Activated CD4-positive, alpha-beta memory T cell treated with anti-CD3 and anti-CD28 coated beads, Interleukin-2, amount 10 ng/mL, durations not matched to agents 7 days and 5 days (primary cell): ENCODE measurements around the gene CEP89. TPM values are rescaled to one million over a fixed set of nuclear protein-coding genes. Genes with fewer than 3 reads are reported as not detected.
"Not testable (repeated sequence)": the region's sequence is repeated elsewhere in the genome, so short reads cannot be mapped to it uniquely, and the experiment has no call there.

Experiments
- CTCF ChIA-PET: fragments of 350-600 bp; sonication (Branson Sonifier 250); formaldehyde crosslinking; loops from one replicate; lab custom pipeline; 2021; ENCODE audit warnings: antibody characterized with exemption, inconsistent platforms; lab: Charles Lee
- POLR2A ChIA-PET: fragments of 350-600 bp; sonication (Branson Sonifier 250); formaldehyde crosslinking; loops from one replicate; lab custom pipeline; 2021; ENCODE audit warnings: antibody characterized with exemption; lab: Charles Lee
- DNase-seq: peaks from one replicate; pipeline ENCODE4 v3.0.0-alpha.2; 2020
- H3K27ac Mint-ChIP-seq: one replicate; pipeline ENCODE4 v1.8.0; 2021; ENCODE audit warnings: mild to moderate bottlenecking, mixed read lengths
- H3K27me3 Mint-ChIP-seq: one replicate; pipeline ENCODE4 v1.8.0; 2021; ENCODE audit warnings: mixed read lengths
- H3K36me3 Mint-ChIP-seq: one replicate; pipeline ENCODE4 v1.8.0; 2021; ENCODE audit warnings: low read depth, mixed read lengths
- H3K4me1 Mint-ChIP-seq: one replicate; pipeline ENCODE4 v1.8.0; 2021; ENCODE audit warnings: mixed read lengths
- H3K4me3 Mint-ChIP-seq: one replicate; pipeline ENCODE4 v1.8.0; 2021; ENCODE audit warnings: mild to moderate bottlenecking, mixed read lengths
- H3K9me3 Mint-ChIP-seq: one replicate; pipeline ENCODE4 v1.8.0; 2021; ENCODE audit warnings: mixed read lengths
- total RNA-seq, 2 experiments: library from RNA; stranded (reverse); gene quantifications; one replicate each; pipeline ENCODE4 v1.2.3, GENCODE V29; 2021

The CEP89 gene
- total RNA-seq, 2 experiments from 2014 or later, result 18.1 to 19.8 TPM

GRCh38 chr19:32988724-32989123 is 17.0 kb upstream of the CEP89 start:
- DNase-seq, result no peak
- Mint-ChIP-seq H3K27me3 (no peaks in the 10 kb centered on the region), H3K4me1 (peaks cover 4% of the 10 kb centered on the region), H3K9me3 (no peaks in the 10 kb centered on the region), H3K27ac (no peak overlapping the region), H3K36me3 (no peaks in the 10 kb centered on the region), H3K4me3 (no peak overlapping the region)
- ChIA-PET POLR2A (no interaction called here), CTCF (interaction anchor here (0.8 kb wide), 1 partner anchor 12 kb away, joined by 3 read pairs; no protein-coding TSS in a partner anchor)

GRCh38 chr19:32988254-32988653 is 16.5 kb upstream of the CEP89 start:
- DNase-seq, POLR2A ChIA-PET, H3K27me3 Mint-ChIP-seq, H3K27ac Mint-ChIP-seq, H3K4me1 Mint-ChIP-seq, H3K4me3 Mint-ChIP-seq, H3K36me3 Mint-ChIP-seq, H3K9me3 Mint-ChIP-seq: not testable (repeated sequence)
- CTCF ChIA-PET, result interaction anchor here (0.8 to 1.7 kb wide), 2 partner anchors 11 to 188 kb away, joined by 3 read pairs; no protein-coding TSS in a partner anchor

DNA sequence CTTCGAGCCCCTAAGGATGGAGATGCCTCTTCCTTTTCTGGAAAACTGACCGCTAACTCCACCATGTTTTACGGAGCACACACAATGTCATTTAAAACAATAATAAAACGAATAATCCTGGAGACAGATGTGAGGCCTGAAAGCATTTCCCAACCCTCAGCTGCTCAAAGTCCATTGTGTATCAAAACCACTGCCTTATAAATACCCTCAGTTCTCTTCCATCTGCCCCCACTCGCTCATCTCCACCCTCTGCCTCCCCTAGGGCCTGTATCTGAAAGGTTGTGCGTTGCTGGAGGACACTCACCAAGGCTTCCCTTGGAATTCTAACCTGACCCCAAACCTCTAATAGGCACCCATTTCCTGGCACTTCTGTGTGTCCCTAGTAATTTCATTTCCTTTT is 10.7 kb upstream of the CEP89 start:
- CTCF ChIA-PET, POLR2A ChIA-PET, H3K4me3 Mint-ChIP-seq: not testable (repeated sequence)

DNA sequence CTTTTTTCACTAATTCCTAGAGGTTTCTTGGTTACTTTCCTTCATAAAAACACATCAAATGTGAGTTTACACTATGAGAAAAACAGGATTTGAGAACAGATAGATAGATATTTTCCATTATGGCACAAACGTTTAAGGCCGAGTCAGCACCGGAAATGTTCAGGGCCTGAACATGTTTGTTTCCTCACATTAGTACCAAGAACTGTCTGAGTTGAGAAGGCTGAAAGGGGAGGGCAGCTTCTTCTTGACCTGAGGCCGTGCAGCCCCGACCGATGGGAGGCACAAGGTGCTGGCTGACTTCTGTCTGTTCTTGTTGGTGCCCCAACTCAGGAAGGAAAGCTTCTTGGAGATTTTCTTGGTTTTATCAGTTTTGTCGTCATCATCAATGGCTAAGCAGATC is 8.0 kb upstream of the CEP89 start:
- DNase-seq, H3K4me3 Mint-ChIP-seq, H3K4me1 Mint-ChIP-seq, H3K9me3 Mint-ChIP-seq, H3K27me3 Mint-ChIP-seq, H3K27ac Mint-ChIP-seq, POLR2A ChIA-PET, CTCF ChIA-PET: not testable (repeated sequence)
- peaks cover 10% of the 10 kb centered on the region for H3K36me3 Mint-ChIP-seq

More for the DNA sequence above, 10.7 kb upstream of the CEP89 start:
- not testable (repeated sequence) for H3K4me1 Mint-ChIP-seq, H3K9me3 Mint-ChIP-seq, H3K36me3 Mint-ChIP-seq, H3K27ac Mint-ChIP-seq, DNase-seq, H3K27me3 Mint-ChIP-seq

DNA sequence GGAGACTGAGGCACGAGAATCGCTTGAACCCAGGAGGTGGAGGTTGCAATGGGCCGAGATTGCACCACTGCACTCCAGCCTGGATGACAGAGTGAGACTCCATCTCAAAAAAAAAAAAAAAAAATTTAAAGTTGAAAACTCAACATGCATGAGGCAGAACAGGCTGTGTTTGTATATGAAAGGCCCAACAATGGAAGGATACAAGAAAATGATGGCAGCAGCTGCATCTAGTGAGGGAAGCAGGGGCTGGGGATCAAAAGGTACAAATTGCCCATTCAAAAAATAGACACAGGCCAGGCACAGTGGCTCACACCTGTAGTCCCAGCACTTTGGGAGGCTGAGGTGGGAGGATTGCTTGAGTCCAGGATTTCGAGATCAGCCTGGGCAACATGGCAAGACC is 6.1 kb upstream of the CEP89 start:
- H3K9me3 Mint-ChIP-seq, H3K4me3 Mint-ChIP-seq, H3K27me3 Mint-ChIP-seq, H3K27ac Mint-ChIP-seq, DNase-seq, POLR2A ChIA-PET: not testable (repeated sequence)
- H3K4me1 Mint-ChIP-seq, result peaks cover 12% of the 10 kb centered on the region
- CTCF ChIA-PET, result interaction anchor here (0.7 to 2.8 kb wide), 2 partner anchors 199 to 212 kb away, joined by 4 to 16 read pairs; no protein-coding TSS in a partner anchor
- H3K36me3 Mint-ChIP-seq, result peaks cover 14% of the 10 kb centered on the region

DNA sequence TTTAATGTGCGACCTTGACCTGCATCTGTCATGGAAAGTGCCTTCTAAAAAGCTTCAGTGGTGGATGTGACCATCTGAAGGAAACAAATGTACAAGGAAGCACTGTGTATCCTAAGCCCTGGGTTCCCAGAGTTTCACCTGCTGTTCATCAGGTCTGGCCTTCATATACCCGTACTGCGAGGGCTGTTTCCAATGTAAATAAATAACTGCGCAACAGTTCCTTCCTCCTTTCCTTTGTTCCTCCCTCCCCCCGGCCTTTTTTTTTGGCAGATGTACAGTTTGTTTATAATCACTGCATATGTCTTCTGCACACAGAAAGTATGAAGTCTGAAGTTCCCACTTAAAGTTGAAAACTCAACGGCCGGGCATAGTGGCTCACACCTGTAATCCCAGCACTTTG is 5.5 kb upstream of the CEP89 start:
- no peaks in the 10 kb centered on the region for H3K9me3 Mint-ChIP-seq
- peaks cover 14% of the 10 kb centered on the region for H3K36me3 Mint-ChIP-seq
- ChIA-PET POLR2A (no interaction called here), CTCF (interaction anchor here (0.7 to 2.8 kb wide), 6 partner anchors 12 to 286 kb away, joined by 3 to 16 read pairs (median 6); partner anchors contain the start of gene NUDT19)
- H3K27ac Mint-ChIP-seq, result no peak overlapping the region
- peaks cover 13% of the 10 kb centered on the region for H3K4me1 Mint-ChIP-seq
- no peaks in the 10 kb centered on the region for H3K27me3 Mint-ChIP-seq
- no peak for DNase-seq
- no peak overlapping the region for H3K4me3 Mint-ChIP-seq

DNA sequence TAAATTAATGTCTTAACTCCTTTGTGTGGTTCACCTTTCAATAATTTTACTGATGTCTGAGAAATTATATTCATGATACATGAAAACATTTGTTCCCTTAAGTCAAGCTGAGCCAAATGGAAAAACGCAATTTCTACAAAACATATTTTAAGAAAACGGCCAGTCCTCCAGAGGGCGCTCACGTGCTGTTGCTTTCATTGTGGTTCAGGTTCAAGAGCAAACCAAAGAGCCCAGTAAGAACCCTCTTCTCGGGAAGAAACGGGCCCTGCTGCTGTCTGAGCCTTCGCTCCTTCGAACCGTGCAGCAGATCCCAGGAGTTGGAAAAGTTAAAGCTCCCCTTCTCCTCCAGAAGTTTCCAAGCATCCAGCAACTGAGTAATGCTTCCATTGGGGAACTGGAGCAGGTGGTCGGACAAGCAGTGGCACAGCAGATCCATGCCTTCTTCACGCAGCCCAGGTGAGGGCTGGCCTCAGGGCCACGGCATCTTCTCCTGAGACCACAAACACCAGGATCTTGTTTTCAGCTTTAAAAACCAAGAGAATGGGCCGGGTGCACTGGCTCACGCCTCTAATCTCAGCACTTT is 4.6 kb upstream of the CEP89 start:
- peak; percentile 81 for DNase-seq
- POLR2A ChIA-PET, result no interaction called here
- CTCF ChIA-PET, result interaction anchor here (0.6 to 2.8 kb wide), 16 partner anchors 9 to 285 kb away, joined by 3 to 16 read pairs (median 4); partner anchors contain the start of genes GPATCH1 and NUDT19
- no peaks in the 10 kb centered on the region for H3K9me3 Mint-ChIP-seq
- H3K4me1 Mint-ChIP-seq, result peaks cover 20% of the 10 kb centered on the region
- no peak overlapping the region for H3K27ac Mint-ChIP-seq
- H3K36me3 Mint-ChIP-seq, result peaks cover 17% of the 10 kb centered on the region
- no peak overlapping the region for H3K4me3 Mint-ChIP-seq
- H3K27me3 Mint-ChIP-seq, result no peaks in the 10 kb centered on the region

DNA sequence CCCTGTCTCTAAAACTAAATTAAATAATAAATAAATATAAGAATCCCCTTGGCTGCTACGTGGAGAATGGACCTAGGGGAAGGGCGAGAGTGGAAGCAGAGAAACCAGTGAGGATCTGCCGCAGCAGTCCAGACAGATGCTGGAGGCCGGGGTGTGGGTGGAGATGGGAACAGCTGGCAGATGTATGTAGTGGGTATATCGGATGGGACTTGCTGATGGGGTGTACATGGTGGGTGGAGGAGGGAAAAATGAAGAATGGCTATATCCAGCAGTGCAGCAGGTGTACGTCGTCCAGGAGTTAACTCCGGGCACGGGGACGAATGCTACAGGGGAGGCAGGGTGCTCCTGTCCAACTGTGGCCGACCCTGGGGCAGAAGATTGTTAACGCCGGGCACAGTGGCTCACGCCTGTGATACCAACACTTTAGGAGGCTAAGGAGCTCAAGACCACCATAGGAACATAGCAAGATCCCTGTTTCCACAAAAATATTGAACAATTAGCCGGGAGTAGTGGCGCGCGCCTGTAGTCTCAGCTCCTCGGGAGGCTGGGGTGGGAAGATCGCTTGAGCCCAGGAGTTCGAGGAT is 654 bp downstream of the CEP89 start:
- peaks cover 28% of the 10 kb centered on the region for H3K4me1 Mint-ChIP-seq
- CTCF ChIA-PET, result interaction anchor here (0.5 to 1.7 kb wide), 5 partner anchors 66 to 206 kb away, joined by 3 to 8 read pairs (median 4); no protein-coding TSS in a partner anchor
- peaks cover 16% of the 10 kb centered on the region for H3K36me3 Mint-ChIP-seq
- no peaks in the 10 kb centered on the region for H3K9me3 Mint-ChIP-seq
- no peaks in the 10 kb centered on the region for H3K27me3 Mint-ChIP-seq
- POLR2A ChIA-PET, result interaction anchor here (1.2 to 2.1 kb wide), 5 partner anchors 110 to 403 kb away, joined by 3 to 14 read pairs (median 7); partner anchors contain the start of genes CEBPG, GPATCH1 and NUDT19
- H3K4me3 Mint-ChIP-seq, result peak overlapping the region; percentile 96
- H3K27ac Mint-ChIP-seq, result no peak overlapping the region
- no peak for DNase-seq

DNA sequence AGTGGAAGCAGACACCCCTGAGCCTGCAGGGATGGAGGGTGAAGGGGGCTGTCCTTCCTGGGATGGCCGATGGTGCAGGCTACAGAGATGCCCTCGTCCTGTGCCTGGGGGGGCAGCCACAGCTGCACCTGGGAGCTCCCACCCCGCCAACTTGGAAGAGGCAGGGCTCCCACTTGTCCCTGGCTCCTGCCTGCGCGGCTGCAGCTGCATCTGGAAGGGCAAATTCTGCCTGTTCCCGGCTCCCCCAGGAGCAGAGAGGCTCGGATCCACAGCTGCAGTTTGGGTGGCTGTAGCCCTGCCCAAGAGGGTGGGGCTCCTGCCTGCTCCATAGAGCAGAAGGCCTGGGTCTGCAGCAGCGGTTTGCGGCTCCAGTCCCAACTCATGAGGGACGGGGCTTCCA is 2.2 kb downstream of the CEP89 start:
- ChIA-PET POLR2A (no interaction called here), CTCF (interaction anchor here (0.7 kb wide), 1 partner anchor 38 kb away, joined by 3 read pairs; no protein-coding TSS in a partner anchor)
- H3K36me3 Mint-ChIP-seq, result peaks cover 10% of the 10 kb centered on the region
- no peak for DNase-seq
- H3K9me3 Mint-ChIP-seq, result no peaks in the 10 kb centered on the region
- no peaks in the 10 kb centered on the region for H3K27me3 Mint-ChIP-seq
- H3K4me3 Mint-ChIP-seq, result no peak overlapping the region
- H3K27ac Mint-ChIP-seq, result no peak overlapping the region
- peaks cover 23% of the 10 kb centered on the region for H3K4me1 Mint-ChIP-seq

- H3K36me3 Mint-ChIP-seq, result peaks cover 10% of the 10 kb centered on the region
- peaks cover 13% of the 10 kb centered on the region for H3K4me1 Mint-ChIP-seq
- no peaks in the 10 kb centered on the region for H3K27me3 Mint-ChIP-seq
- H3K9me3 Mint-ChIP-seq, result no peaks in the 10 kb centered on the region
- no peak overlapping the region for H3K4me3 Mint-ChIP-seq
- no peak overlapping the region for H3K27ac Mint-ChIP-seq
- DNase-seq, result no peak
- ChIA-PET CTCF (interaction anchor here (0.9 to 1.0 kb wide), 2 partner anchors 9 to 114 kb away, joined by 3 to 7 read pairs; partner anchors contain the start of gene GPATCH1), POLR2A (no interaction called here)
These were observed 5.0 kb downstream of the CEP89 start for GRCh38 chr19:32966750-32967149.

GRCh38 chr19:32945260-32945659 is 26.5 kb downstream of the CEP89 start:
- DNase-seq, result no peak
- no peaks in the 10 kb centered on the region for H3K27me3 Mint-ChIP-seq
- no peak overlapping the region for H3K4me3 Mint-ChIP-seq
- no peaks in the 10 kb centered on the region for H3K9me3 Mint-ChIP-seq
- ChIA-PET CTCF (no interaction called here), POLR2A (no interaction called here)
- no peaks in the 10 kb centered on the region for H3K4me1 Mint-ChIP-seq
- peaks cover 43% of the 10 kb centered on the region for H3K36me3 Mint-ChIP-seq
- no peak overlapping the region for H3K27ac Mint-ChIP-seq

DNA sequence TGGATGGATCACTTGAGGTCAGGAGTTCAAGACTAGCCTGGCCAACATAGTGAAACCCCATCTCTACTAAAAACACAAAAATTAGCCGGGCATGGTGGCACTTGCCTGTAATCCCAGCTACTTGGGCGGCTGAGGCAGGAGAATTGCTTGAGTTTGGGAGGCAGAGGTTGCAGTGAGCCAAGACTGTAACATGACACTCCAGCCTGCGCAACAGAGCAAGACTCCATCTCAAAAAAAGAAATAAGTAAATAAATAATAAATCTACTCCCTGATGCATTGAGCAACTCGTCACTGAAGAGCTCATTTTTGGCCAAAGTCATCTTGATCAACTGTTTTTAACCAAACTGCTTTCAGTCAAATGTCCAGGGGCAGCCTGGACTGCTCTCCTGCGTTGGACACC is 30.5 kb downstream of the CEP89 start:
- CTCF ChIA-PET, result interaction anchor here (0.9 kb wide), 1 partner anchor 11 kb away, joined by 3 read pairs; no protein-coding TSS in a partner anchor
- H3K4me1 Mint-ChIP-seq, H3K27me3 Mint-ChIP-seq, H3K9me3 Mint-ChIP-seq, H3K27ac Mint-ChIP-seq, DNase-seq, POLR2A ChIA-PET, H3K4me3 Mint-ChIP-seq: not testable (repeated sequence)
- peaks cover 22% of the 10 kb centered on the region for H3K36me3 Mint-ChIP-seq

DNA sequence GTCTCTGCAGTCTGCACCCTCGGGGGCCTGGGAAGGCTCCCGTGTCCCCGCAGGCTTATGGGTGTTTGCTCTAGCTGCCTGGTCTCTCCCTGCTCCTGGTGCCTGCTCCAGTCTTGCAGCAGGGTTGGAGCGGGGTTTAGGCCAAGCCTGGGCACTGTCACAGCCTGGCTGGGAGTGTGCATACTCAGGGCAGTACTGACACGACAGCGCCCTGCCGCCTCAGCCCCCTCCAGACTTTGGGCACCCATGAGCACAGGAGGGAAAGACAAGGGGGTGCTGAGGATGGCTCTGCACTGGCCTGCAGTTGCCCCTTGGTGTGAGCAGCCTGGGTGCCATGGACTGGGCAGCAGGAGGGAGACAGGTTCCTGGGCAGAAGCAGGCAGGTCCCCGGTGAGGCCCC is 35.7 kb downstream of the CEP89 start:
- no peaks in the 10 kb centered on the region for H3K4me1 Mint-ChIP-seq
- CTCF ChIA-PET, result no interaction called here
- no peak overlapping the region for H3K4me3 Mint-ChIP-seq
- POLR2A ChIA-PET, result no interaction called here
- H3K27me3 Mint-ChIP-seq, result no peaks in the 10 kb centered on the region
- no peaks in the 10 kb centered on the region for H3K9me3 Mint-ChIP-seq
- no peak for DNase-seq
- peaks cover 7% of the 10 kb centered on the region for H3K36me3 Mint-ChIP-seq
- H3K27ac Mint-ChIP-seq, result no peak overlapping the region
